Activated CD8-positive, alpha-beta T cell treated with anti-CD3 and anti-CD28 coated beads for 36 hours (primary cell): ENCODE results near the gene VPS26B. TPM values are rescaled to one million over a fixed set of nuclear protein-coding genes. Genes with fewer than 3 reads are reported as not detected.

Source experiments
- ATAC-seq: fragments of 200-7000 bp; cut with Tn5 transposase; one replicate; pipeline ENCODE4 v1.10.0; 2021; ENCODE audit warnings: mild to moderate bottlenecking, moderate library complexity
- CTCF ChIA-PET: fragments of 350-600 bp; sonication (Branson Sonifier 250); formaldehyde crosslinking; loops from one replicate; lab custom pipeline; 2021; ENCODE audit warnings: antibody characterized with exemption; lab: Charles Lee
- POLR2A ChIA-PET: fragments of 350-600 bp; sonication (Branson Sonifier 250); formaldehyde crosslinking; loops from one replicate; lab custom pipeline; 2021; ENCODE audit warnings: antibody characterized with exemption; lab: Charles Lee
- DNase-seq: peaks from one replicate; pipeline ENCODE4 v3.0.0-alpha.2; 2020
- H3K27ac Mint-ChIP-seq: one replicate; pipeline ENCODE4 v1.8.0; 2021; ENCODE audit warnings: mild to moderate bottlenecking, mixed read lengths
- H3K27me3 Mint-ChIP-seq: one replicate; pipeline ENCODE4 v1.8.0; 2021; ENCODE audit warnings: mixed read lengths
- H3K36me3 Mint-ChIP-seq: one replicate; pipeline ENCODE4 v1.8.0; 2021; ENCODE audit warnings: low read depth, mixed read lengths
- H3K4me1 Mint-ChIP-seq: one replicate; pipeline ENCODE4 v1.8.0; 2021; ENCODE audit warnings: low read depth, mixed read lengths
- H3K4me3 Mint-ChIP-seq: one replicate; pipeline ENCODE4 v1.8.0; 2021; ENCODE audit warnings: mild to moderate bottlenecking, moderate library complexity, mixed read lengths
- H3K9me3 Mint-ChIP-seq: one replicate; pipeline ENCODE4 v1.8.0; 2021; ENCODE audit warnings: mixed read lengths
- intact Hi-C: fragments of 100-400 bp; cut with micrococcal nuclease; formaldehyde crosslinking; loops from one replicate; pipeline ENCODE4 v1.10.0; 2022
- total RNA-seq, 2 experiments: library from RNA; stranded (reverse); gene quantifications; one replicate each; pipeline ENCODE4 v1.2.3, GENCODE V29; 2021
- TF ChIP-seq, protein P1 (sequence below): fragments of 200-600 bp; IDR thresholded peaks from one replicate; pipeline ENCODE4 v1.8.0; 2022; ENCODE audit warnings: antibody characterized with exemption, mild to moderate bottlenecking

The VPS26B gene
- total RNA-seq, 2 experiments from 2014 or later, result 35.6 TPM

GRCh38 chr11:134243913-134244312 is 19.4 kb downstream of the VPS26B start:
- DNase-seq, result no peak
- no peak for ATAC-seq
- Mint-ChIP-seq H3K4me3 (no peak overlapping the region), H3K4me1 (peaks cover 5% of the 10 kb centered on the region), H3K9me3 (no peaks in the 10 kb centered on the region), H3K27ac (no peak overlapping the region), H3K36me3 (peaks cover 22% of the 10 kb centered on the region), H3K27me3 (no peaks in the 10 kb centered on the region)
- TF ChIP-seq, protein P1, sequence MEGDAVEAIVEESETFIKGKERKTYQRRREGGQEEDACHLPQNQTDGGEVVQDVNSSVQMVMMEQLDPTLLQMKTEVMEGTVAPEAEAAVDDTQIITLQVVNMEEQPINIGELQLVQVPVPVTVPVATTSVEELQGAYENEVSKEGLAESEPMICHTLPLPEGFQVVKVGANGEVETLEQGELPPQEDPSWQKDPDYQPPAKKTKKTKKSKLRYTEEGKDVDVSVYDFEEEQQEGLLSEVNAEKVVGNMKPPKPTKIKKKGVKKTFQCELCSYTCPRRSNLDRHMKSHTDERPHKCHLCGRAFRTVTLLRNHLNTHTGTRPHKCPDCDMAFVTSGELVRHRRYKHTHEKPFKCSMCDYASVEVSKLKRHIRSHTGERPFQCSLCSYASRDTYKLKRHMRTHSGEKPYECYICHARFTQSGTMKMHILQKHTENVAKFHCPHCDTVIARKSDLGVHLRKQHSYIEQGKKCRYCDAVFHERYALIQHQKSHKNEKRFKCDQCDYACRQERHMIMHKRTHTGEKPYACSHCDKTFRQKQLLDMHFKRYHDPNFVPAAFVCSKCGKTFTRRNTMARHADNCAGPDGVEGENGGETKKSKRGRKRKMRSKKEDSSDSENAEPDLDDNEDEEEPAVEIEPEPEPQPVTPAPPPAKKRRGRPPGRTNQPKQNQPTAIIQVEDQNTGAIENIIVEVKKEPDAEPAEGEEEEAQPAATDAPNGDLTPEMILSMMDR, result no peak
- POLR2A ChIA-PET, result interaction anchor here (0.8 kb wide), 1 partner anchor 19 kb away, joined by 4 read pairs; the partner anchor contains the start of genes NCAPD3 and VPS26B
- CTCF ChIA-PET, result interaction anchor here (1.1 to 2.6 kb wide), 13 partner anchors 10 to 194 kb away, joined by 3 to 15 read pairs (median 5); partner anchors contain the start of gene NCAPD3
- intact Hi-C loops, result no loop called here

- Mint-ChIP-seq H3K27ac (no peak overlapping the region), H3K4me1 (peaks cover 10% of the 10 kb centered on the region), H3K36me3 (peaks cover 27% of the 10 kb centered on the region), H3K4me3 (no peak overlapping the region), H3K9me3 (no peaks in the 10 kb centered on the region), H3K27me3 (no peaks in the 10 kb centered on the region)
- intact Hi-C loops, result no loop called here
- CTCF ChIA-PET, result interaction anchor here (0.7 to 2.6 kb wide), 14 partner anchors 10 to 194 kb away, joined by 3 to 15 read pairs (median 4); partner anchors contain the start of gene NCAPD3
- POLR2A ChIA-PET, result interaction anchor here (0.8 kb wide), 1 partner anchor 20 kb away, joined by 4 read pairs; the partner anchor contains the start of genes NCAPD3 and VPS26B
- no peak for DNase-seq
- TF ChIP-seq, protein P1, result peak; percentile 61
- ATAC-seq, result peak; percentile 50
Measured at GRCh38 chr11:134244593-134244992, 20.1 kb downstream of the VPS26B start.

GRCh38 chr11:134245434-134245833 is 21.0 kb downstream of the VPS26B start:
- ChIA-PET POLR2A (interaction anchor here (1.3 kb wide), 1 partner anchor 21 kb away, joined by 3 read pairs; the partner anchor contains the start of gene VPS26B), CTCF (interaction anchor here (1.3 to 2.6 kb wide), 3 partner anchors 11 to 40 kb away, joined by 3 to 15 read pairs (median 8); no protein-coding TSS in a partner anchor)
- Mint-ChIP-seq H3K27ac (no peak overlapping the region), H3K9me3 (no peaks in the 10 kb centered on the region), H3K4me1 (peaks cover 10% of the 10 kb centered on the region), H3K36me3 (peaks cover 24% of the 10 kb centered on the region), H3K27me3 (no peaks in the 10 kb centered on the region), H3K4me3 (no peak overlapping the region)
- intact Hi-C loops, result no loop called here
- no peak for DNase-seq
- TF ChIP-seq, protein P1, result no peak
- no peak for ATAC-seq

DNA sequence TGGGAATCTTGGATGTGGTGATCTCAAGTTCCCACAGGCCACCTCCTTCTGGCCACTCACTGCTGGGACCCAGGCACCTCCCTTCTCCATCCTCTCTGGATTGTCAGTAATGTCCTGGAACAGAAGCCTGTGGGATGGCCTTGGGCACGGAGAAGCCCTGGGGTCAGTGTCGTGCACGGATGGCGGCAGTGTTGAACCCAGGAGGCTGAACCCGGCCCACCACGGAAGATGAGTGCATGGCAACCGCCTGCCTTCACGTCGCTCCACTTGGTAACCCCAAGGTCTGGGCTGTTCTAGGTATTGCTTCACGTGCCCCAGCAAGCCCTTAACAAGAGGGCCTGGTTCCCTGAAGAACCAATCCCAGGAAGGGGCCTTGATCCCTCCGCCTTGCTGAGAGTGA is 21.6 kb downstream of the VPS26B start:
- Mint-ChIP-seq H3K4me1 (peaks cover 10% of the 10 kb centered on the region), H3K27me3 (no peaks in the 10 kb centered on the region), H3K36me3 (peaks cover 29% of the 10 kb centered on the region), H3K27ac (no peak overlapping the region), H3K9me3 (no peaks in the 10 kb centered on the region), H3K4me3 (no peak overlapping the region)
- ATAC-seq (no peak), DNase-seq (no peak)
- POLR2A ChIA-PET, result interaction anchor here (1.3 kb wide), 1 partner anchor 22 kb away, joined by 3 read pairs; the partner anchor contains the start of gene VPS26B
- TF ChIP-seq, protein P1, result no peak
- intact Hi-C loops, result no loop called here
- CTCF ChIA-PET, result no interaction called here

- Mint-ChIP-seq H3K9me3 (no peaks in the 10 kb centered on the region), H3K36me3 (peaks cover 32% of the 10 kb centered on the region), H3K27me3 (no peaks in the 10 kb centered on the region), H3K4me3 (no peak overlapping the region), H3K4me1 (peaks cover 14% of the 10 kb centered on the region), H3K27ac (peak overlapping the region; percentile 12)
- ATAC-seq, result no peak
- no peak for DNase-seq
- POLR2A ChIA-PET, result no interaction called here
- CTCF ChIA-PET, result no interaction called here
- TF ChIP-seq, protein P1, result no peak
- intact Hi-C loops, result no loop called here
Measured at GRCh38 chr11:134246678-134247077, 22.2 kb downstream of the VPS26B start.
